RWPE2 (cell line): ENCODE data around the gene ESPL1.

Source experiments
- ATAC-seq: fragments of 200-7000 bp; cut with Tn5 transposase; 3 replicates; pipeline ENCODE4 v1.9.1; 2021; ENCODE audit warnings: low read depth
- DNase-seq: peaks from one replicate; pipeline ENCODE4 v3.0.0-alpha.2; 2020; ENCODE audit warnings: low spot score
- H3K27ac ChIP-seq: fragments of 450-650 bp; 2 replicates; pipeline ENCODE4 v1.5.1; 2017; ENCODE audit warnings: mild to moderate bottlenecking; ENCODE audit not compliant: poor library complexity, severe bottlenecking
- H3K27me3 ChIP-seq: fragments of 250-450 bp; sonication (Bioruptor Pico); 2 replicates; pipeline ENCODE4 v1.5.1; 2021; ENCODE audit warnings: mild to moderate bottlenecking, moderate library complexity; ENCODE audit not compliant: insufficient read depth, poor library complexity, severe bottlenecking
- H3K36me3 ChIP-seq: fragments of 250-450 bp; sonication (Bioruptor Pico); 2 replicates; pipeline ENCODE4 v1.5.1; 2020; ENCODE audit warnings: low read depth, mild to moderate bottlenecking, moderate library complexity
- H3K4me1 ChIP-seq: fragments of 250-450 bp; sonication (Bioruptor Pico); 2 replicates; pipeline ENCODE4 v1.5.1; 2021; ENCODE audit warnings: mild to moderate bottlenecking, moderate library complexity; ENCODE audit not compliant: insufficient read depth, poor library complexity, severe bottlenecking
- H3K4me3 ChIP-seq: fragments of 250-450 bp; sonication (Bioruptor Pico); 2 replicates; pipeline ENCODE4 v1.5.1; 2021; ENCODE audit warnings: mild to moderate bottlenecking, moderate library complexity; ENCODE audit not compliant: severe bottlenecking
- H3K9me3 ChIP-seq: fragments of 250-450 bp; sonication (Bioruptor Pico); 2 replicates; pipeline ENCODE4 v1.5.1; 2021; ENCODE audit warnings: mild to moderate bottlenecking, moderate library complexity; ENCODE audit not compliant: severe bottlenecking
- CTCF ChIP-seq: fragments of 450-650 bp; IDR thresholded peaks from one replicate; pipeline ENCODE4 v1.5.1; 2017; ENCODE audit warnings: mild to moderate bottlenecking, moderate library complexity; ENCODE audit not compliant: poor library complexity, severe bottlenecking

ESPL1 gene

DNA sequence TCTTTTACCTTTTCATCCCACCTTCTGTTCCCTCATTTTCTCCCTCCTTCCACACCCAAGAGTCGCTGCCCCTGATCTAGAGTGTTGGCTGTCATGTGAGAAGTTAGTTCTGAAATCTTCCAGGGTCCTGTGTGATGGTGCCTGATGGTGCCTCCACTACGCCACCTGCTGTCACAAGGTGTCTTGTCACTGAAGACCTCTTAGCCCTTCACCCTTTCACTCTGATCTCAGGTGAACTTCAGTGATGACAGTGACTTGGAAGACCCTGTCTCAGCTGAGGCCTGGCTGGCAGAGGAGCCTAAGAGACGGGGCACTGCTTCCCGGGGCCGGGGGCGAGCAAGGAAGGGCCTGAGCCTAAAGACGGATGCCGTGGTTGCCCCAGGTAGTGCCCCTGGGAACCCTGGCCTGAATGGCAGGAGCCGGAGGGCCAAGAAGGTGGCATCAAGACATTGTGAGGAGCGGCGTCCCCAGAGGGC is 19.7 kb downstream of the ESPL1 start:
- peak; percentile 75 for ATAC-seq
- TF ChIP-seq CTCF: peak; percentile 75
- Histone ChIP-seq H3K36me3 (peaks cover 64% of the 10 kb centered on the region), H3K4me3 (no peak overlapping the region), H3K4me1 (no peaks in the 10 kb centered on the region), H3K27ac (no peak overlapping the region), H3K9me3 (no peaks in the 10 kb centered on the region), H3K27me3 (no peaks in the 10 kb centered on the region)
- DNase-seq: no peak

GRCh38 chr12:53288322-53288721 is 20.2 kb downstream of the ESPL1 start:
- no peaks in the 10 kb centered on the region for H3K27me3 ChIP-seq
- H3K9me3 ChIP-seq: no peaks in the 10 kb centered on the region
- H3K4me1 ChIP-seq: no peaks in the 10 kb centered on the region
- no peak for ATAC-seq
- H3K4me3 ChIP-seq: no peak overlapping the region
- no peak for DNase-seq
- TF ChIP-seq CTCF: no peak
- H3K27ac ChIP-seq: no peak overlapping the region
- peaks cover 62% of the 10 kb centered on the region for H3K36me3 ChIP-seq

DNA sequence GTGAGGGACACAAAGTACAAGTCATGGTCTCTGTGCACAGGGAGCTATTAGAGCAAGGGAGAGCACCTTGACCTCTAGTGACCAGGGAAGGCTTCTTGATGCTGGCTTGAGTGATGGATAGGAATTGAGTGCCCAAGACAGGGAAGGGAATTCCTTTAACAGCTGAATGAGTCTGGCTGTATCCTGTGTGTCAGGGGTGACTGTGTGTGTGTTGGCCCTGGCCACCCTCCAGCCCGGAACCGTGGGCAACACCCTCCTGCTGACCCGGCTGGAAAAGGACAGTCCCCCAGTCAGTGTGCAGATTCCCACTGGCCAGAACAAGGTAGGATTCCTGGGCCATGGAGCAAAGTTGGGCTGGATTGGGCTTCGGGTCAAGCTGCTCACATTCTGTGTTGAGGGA is 21.8 kb downstream of the ESPL1 start:
- no peaks in the 10 kb centered on the region for H3K9me3 ChIP-seq
- H3K27ac ChIP-seq: no peak overlapping the region
- ATAC-seq: no peak
- no peaks in the 10 kb centered on the region for H3K4me1 ChIP-seq
- no peak overlapping the region for H3K4me3 ChIP-seq
- TF ChIP-seq CTCF: no peak
- peaks cover 49% of the 10 kb centered on the region for H3K36me3 ChIP-seq
- H3K27me3 ChIP-seq: no peaks in the 10 kb centered on the region
- no peak for DNase-seq

- H3K4me3 ChIP-seq: no peak overlapping the region
- ATAC-seq (no peak), DNase-seq (no peak)
- no peaks in the 10 kb centered on the region for H3K9me3 ChIP-seq
- no peaks in the 10 kb centered on the region for H3K27me3 ChIP-seq
- H3K4me1 ChIP-seq: no peaks in the 10 kb centered on the region
- peaks cover 41% of the 10 kb centered on the region for H3K36me3 ChIP-seq
- no peak overlapping the region for H3K27ac ChIP-seq
- no peak for TF ChIP-seq CTCF
Observed at GRCh38 chr12:53290661-53291060, 22.6 kb downstream of the ESPL1 start.

- Histone ChIP-seq H3K27ac (no peak overlapping the region), H3K36me3 (peaks cover 40% of the 10 kb centered on the region), H3K9me3 (no peaks in the 10 kb centered on the region), H3K4me1 (no peaks in the 10 kb centered on the region), H3K27me3 (no peaks in the 10 kb centered on the region), H3K4me3 (no peak overlapping the region)
- DNase-seq: no peak
- no peak for TF ChIP-seq CTCF
- no peak for ATAC-seq
Observed at GRCh38 chr12:53292426-53292825, 24.3 kb downstream of the ESPL1 start.
